Testis (tissue), 3 donors: ENCODE data around the gene AGPAT2. TPM values are rescaled to one million over a fixed set of nuclear protein-coding genes. Genes with fewer than 3 reads are reported as not detected.

ENCODE experiments used
- DNase-seq: peaks from one replicate; pipeline ENCODE4 v3.0.0-alpha.2; 2019
- H3K27ac ChIP-seq, 2 donors: fragments of 200-600 bp; sonication (generic); one replicate each; pipeline ENCODE4 v1.5.1; 2019
- H3K27me3 ChIP-seq: fragments of 200-600 bp; sonication (generic); one replicate; pipeline ENCODE4 v1.5.1; 2019
- H3K36me3 ChIP-seq: fragments of 200-600 bp; sonication (generic); one replicate; pipeline ENCODE4 v1.5.1; 2017; ENCODE audit warnings: low read depth; ENCODE audit errors: missing control alignments
- H3K4me1 ChIP-seq: fragments of 200-600 bp; sonication (generic); one replicate; pipeline ENCODE4 v1.5.1; 2019
- H3K4me3 ChIP-seq, 2 donors: fragments of 200-600 bp; sonication (generic); one replicate each; pipeline ENCODE4 v1.5.1; 2017 to 2019
- H3K9me3 ChIP-seq: fragments of 200-600 bp; sonication (generic); one replicate; pipeline ENCODE4 v1.5.1; 2017
- POLR2A ChIP-seq: fragments of 450-650 bp; IDR thresholded peaks from one replicate; pipeline ENCODE4 v1.6.1; 2017; ENCODE audit warnings: antibody characterized with exemption, mild to moderate bottlenecking, moderate library complexity
- WGBS, 2 donors: methylation state at CpG; one replicate each; pipeline ENCODE4 v1.1.5; 2018; 5-methylcytosine and 5-hydroxymethylcytosine counted together
- intact Hi-C: fragments of 100-400 bp; cut with DNase I; formaldehyde crosslinking; loops from one replicate; pipeline ENCODE4 v1.15.1; 2023; ENCODE audit warnings: low total_unique reads
- polyA plus RNA-seq: library from polyadenylated mRNA; stranded (reverse); fragments of 350-450 nt; fragmentation: Illumina TruSeq; extraction: RNeasy Lipid Tissue Mini Kit (QIAGEN cat#74804); gene quantifications from one replicate; pipeline ENCODE4 v1.2.3, GENCODE V29; 2014; ENCODE audit warnings: low read depth, low replicate concordance; ENCODE audit not compliant: insufficient read depth
- total RNA-seq, 2 donors: library from RNA; depleted of rRNA; stranded (reverse); fragments of >200 nt; gene quantifications; one replicate each; pipeline ENCODE4 v1.2.3, GENCODE V29; 2016
- TF ChIP-seq, protein P1 (sequence below), 3 experiments: fragments of 450-650 bp in 2 of 3; fragments of 200-600 bp in 1 of 3; sonication (generic) in 1 of 3; IDR thresholded peaks; one replicate each; pipeline ENCODE4 v1.5.1; 2016 to 2019; ENCODE audit warnings: antibody characterized with exemption in 3 of 3, mild to moderate bottlenecking in 2 of 3, moderate library complexity in 1 of 3

The AGPAT2 gene
- total and polyA plus RNA-seq, 3 donors from 2014 or later = 34.2 to 52.7 (median 46.6) TPM

DNA sequence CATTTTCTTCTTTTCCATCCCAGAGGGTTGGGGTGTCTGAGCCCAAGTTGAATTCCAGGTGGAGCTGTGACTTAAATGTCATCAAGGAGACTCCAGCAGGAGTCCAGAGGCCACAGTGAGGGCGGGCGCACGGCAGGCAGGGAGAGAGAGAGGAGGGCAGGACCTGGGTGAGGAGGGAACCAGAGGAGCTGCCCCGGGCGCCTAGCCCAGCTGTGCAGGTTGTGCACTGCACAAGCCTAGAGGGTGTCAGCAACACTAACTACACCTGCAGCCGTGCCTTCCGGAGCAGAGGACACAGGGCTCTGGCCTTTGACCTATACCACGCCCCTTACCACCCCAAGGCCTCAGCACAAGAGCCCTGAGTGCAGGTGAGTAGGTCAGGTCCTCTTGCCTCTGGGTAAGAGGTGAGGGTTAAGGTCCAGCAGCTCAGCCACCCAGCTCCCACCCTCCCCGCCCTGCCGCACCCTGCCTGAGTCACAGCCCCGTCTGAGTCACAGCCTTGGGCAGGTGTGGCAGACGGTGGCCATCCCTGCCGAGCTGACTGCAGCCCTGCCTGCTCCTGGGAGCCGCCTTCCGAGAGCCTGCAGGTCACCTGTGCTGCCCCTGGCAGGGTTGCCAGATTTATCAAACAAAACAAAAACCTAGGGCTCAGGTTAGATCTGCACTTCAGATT is 6.4 kb upstream of the AGPAT2 start:
- no peaks in the 10 kb centered on the region for H3K36me3 ChIP-seq
- H3K9me3 ChIP-seq = no peaks in the 10 kb centered on the region
- no peaks in the 10 kb centered on the region for H3K4me1 ChIP-seq
- WGBS, 2 donors = 62 to 86% methylated on average over 6 to 15 of the region's 15 CpGs
- no peak overlapping the region for H3K4me3 ChIP-seq
- DNase-seq = no peak
- TF ChIP-seq, protein P1, sequence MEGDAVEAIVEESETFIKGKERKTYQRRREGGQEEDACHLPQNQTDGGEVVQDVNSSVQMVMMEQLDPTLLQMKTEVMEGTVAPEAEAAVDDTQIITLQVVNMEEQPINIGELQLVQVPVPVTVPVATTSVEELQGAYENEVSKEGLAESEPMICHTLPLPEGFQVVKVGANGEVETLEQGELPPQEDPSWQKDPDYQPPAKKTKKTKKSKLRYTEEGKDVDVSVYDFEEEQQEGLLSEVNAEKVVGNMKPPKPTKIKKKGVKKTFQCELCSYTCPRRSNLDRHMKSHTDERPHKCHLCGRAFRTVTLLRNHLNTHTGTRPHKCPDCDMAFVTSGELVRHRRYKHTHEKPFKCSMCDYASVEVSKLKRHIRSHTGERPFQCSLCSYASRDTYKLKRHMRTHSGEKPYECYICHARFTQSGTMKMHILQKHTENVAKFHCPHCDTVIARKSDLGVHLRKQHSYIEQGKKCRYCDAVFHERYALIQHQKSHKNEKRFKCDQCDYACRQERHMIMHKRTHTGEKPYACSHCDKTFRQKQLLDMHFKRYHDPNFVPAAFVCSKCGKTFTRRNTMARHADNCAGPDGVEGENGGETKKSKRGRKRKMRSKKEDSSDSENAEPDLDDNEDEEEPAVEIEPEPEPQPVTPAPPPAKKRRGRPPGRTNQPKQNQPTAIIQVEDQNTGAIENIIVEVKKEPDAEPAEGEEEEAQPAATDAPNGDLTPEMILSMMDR (IDR thresholded peaks at IDR 0.05) = no peak
- TF ChIP-seq POLR2A = no peak
- intact Hi-C loops = no loop called here
- H3K27me3 ChIP-seq = no peaks in the 10 kb centered on the region
- H3K27ac ChIP-seq = no peak overlapping the region

- TF ChIP-seq POLR2A = no peak
- TF ChIP-seq, protein P1 (IDR thresholded peaks at IDR 0.05) = no peak
- Histone ChIP-seq H3K27ac (no peak overlapping the region), H3K27me3 (no peaks in the 10 kb centered on the region), H3K4me1 (peaks cover under 1% of the 10 kb centered on the region), H3K9me3 (no peaks in the 10 kb centered on the region), H3K36me3 (no peaks in the 10 kb centered on the region), H3K4me3 (no peak overlapping the region)
- DNase-seq = no peak
- WGBS, 2 donors = 57 to 68% methylated on average over 14 of the region's 14 CpGs
- intact Hi-C loops = no loop called here
These were observed 5.9 kb upstream of the AGPAT2 start for GRCh38 chr9:136693135-136693489.

DNA sequence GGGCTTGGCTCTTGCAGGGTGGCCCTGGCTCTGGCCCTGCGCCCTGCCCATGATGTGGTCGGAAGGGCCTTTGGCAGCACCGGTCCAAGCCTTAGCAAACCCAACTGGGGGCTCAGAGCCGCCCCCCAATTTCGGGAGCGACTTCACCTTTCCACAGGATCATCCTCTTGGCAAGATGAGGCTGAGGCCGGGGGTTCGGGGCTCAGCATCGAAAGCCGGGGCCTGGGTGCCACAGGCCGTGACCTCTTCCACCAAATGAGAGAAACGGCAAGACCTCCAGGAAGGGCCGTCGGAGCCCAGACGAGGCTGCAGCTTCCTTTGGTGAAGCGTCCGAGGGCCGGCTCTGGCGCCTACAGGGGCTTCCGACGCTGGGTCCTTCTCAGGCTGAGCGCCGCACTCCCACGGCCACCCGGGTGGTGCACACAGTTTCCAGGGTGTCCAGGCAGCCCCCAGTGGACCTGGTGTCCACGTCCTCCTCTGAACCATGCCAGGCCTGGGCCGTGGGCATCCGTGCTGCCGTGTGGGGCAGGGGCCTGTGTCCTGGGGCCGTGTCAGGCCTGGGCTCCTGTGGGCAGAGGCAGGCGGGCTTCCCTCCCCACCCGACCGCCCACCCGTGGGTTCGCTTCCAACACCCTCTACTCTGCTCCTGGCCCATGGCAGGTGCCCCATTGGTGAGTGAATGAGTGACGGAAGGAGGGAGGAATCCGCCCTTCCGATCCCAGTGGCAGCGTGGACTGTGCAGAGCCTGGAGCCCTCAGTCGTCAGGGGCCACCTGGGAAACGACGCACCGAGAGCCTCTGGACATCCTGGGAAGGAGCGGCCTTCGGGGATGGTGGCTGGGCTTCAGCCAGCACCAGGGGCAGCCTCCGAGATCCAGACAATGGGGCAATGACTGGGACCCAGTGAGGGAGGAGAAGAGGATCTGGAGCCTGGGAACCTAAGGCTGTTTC is 5.2 kb upstream of the AGPAT2 start:
- no peak for TF ChIP-seq POLR2A
- TF ChIP-seq, protein P1 (IDR thresholded peaks at IDR 0.05) = no peak
- WGBS, 2 donors = 89 to 90% methylated on average over 28 to 46 of the region's 46 CpGs
- Histone ChIP-seq H3K9me3 (no peaks in the 10 kb centered on the region), H3K4me1 (peaks cover 6% of the 10 kb centered on the region), H3K4me3 (no peak overlapping the region), H3K36me3 (no peaks in the 10 kb centered on the region), H3K27ac (no peak overlapping the region), H3K27me3 (no peaks in the 10 kb centered on the region)
- intact Hi-C loops = no loop called here
- DNase-seq = no peak

DNA sequence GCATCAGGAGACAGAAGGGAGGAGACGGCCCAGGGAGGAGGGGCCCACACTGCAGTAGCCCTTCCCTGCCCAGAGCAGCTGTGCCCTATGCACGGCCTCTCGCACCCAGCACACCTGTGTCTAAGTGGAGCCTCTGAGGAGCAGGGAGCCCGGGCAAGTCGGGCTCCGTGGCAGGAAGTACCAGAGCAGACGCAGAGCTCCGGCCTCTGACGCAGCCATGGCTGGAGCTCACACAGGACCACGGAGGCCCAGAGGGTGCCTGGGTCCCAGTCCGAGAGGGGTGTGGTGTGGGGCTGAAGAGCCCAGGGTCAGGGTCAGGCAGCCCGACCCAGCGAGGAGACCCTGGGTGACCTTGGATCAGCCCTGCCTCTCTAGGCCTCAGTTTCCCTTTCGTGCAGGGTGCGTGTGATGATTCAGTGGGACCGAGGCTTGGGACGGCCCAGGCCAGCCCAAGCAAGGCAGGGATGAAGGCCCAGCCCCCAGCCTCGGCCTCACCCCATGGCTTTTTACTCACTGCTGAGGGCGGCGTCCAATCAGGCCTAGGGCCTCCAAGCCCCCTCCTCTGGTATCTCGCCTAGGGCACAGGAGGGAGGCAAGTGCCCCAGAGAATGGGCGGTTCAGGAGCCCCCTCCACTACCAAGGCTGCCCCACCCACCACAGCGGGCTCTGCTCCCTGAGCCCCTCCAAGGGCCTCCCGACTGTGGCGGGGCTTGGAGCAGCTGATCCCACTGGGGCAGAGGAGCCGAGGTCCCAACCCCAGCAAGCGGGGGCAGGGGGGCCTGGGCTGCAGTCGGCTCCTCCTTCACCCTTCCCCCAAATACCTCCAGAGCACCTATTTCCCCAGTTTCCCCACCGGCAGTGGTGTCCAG is 4.3 kb upstream of the AGPAT2 start:
- no peaks in the 10 kb centered on the region for H3K36me3 ChIP-seq
- no peak for DNase-seq
- H3K27ac ChIP-seq = no peak overlapping the region
- WGBS, 2 donors = 81 to 93% methylated on average over 18 to 29 of the region's 29 CpGs
- no peaks in the 10 kb centered on the region for H3K27me3 ChIP-seq
- intact Hi-C loops = no loop called here
- no peak overlapping the region for H3K4me3 ChIP-seq
- H3K4me1 ChIP-seq = peaks cover 8% of the 10 kb centered on the region
- no peak for TF ChIP-seq POLR2A
- TF ChIP-seq, protein P1 (IDR thresholded peaks at IDR 0.05) = no peak
- no peaks in the 10 kb centered on the region for H3K9me3 ChIP-seq
